Neuronal stem cell (in vitro differentiated cells): ENCODE data around the gene MIOX.

Source experiments
- DNase-seq: peaks from one replicate; pipeline ENCODE4 v3.0.0-alpha.2; 2013; ENCODE audit warnings: low spot score
- H2AFZ ChIP-seq: one replicate; pipeline ENCODE4 v1.6.1; 2013; ENCODE audit warnings: mild to moderate bottlenecking, low read length, inconsistent platforms
- H2AK5ac ChIP-seq: 2 replicates; pipeline ENCODE4 v1.6.1; 2013; ENCODE audit warnings: low read depth, mild to moderate bottlenecking, inconsistent platforms, low read length, moderate library complexity, mixed read lengths
- H2BK120ac ChIP-seq: 2 replicates; pipeline ENCODE4 v1.6.1; 2013; ENCODE audit warnings: low read depth, mild to moderate bottlenecking, inconsistent platforms, low read length, moderate library complexity, mixed read lengths
- H2BK12ac ChIP-seq: one replicate; pipeline ENCODE4 v1.6.1; 2013; ENCODE audit warnings: low read length, inconsistent platforms
- H2BK15ac ChIP-seq: 2 replicates; pipeline ENCODE4 v1.6.1; 2013; ENCODE audit warnings: mild to moderate bottlenecking, low read length, inconsistent platforms, mixed read lengths
- H2BK5ac ChIP-seq: one replicate; pipeline ENCODE4 v1.6.1; 2013; ENCODE audit warnings: inconsistent platforms, mild to moderate bottlenecking, low read length, moderate library complexity
- H3K14ac ChIP-seq: one replicate; pipeline ENCODE4 v1.6.1; 2013; ENCODE audit warnings: low read length, inconsistent platforms
- H3K18ac ChIP-seq: 2 replicates; pipeline ENCODE4 v1.6.1; 2013; ENCODE audit warnings: low read length, inconsistent platforms
- H3K23ac ChIP-seq: 2 replicates; pipeline ENCODE4 v1.6.1; 2013; ENCODE audit warnings: low read depth, mild to moderate bottlenecking, mixed read lengths, low read length, inconsistent platforms; ENCODE audit not compliant: poor library complexity
- H3K27ac ChIP-seq: replicated peaks from 3 replicates; pipeline ENCODE4 v1.5.1; 2013; ENCODE audit warnings: low read length, inconsistent platforms
- H3K27me3 ChIP-seq, 3 experiments: 2 replicates each; pipeline ENCODE4 v1.6.1; 2013; ENCODE audit warnings: low read length in 3 of 3, mild to moderate bottlenecking in 2 of 3, inconsistent platforms in 1 of 3, low read depth in 1 of 3, mixed read lengths in 1 of 3, moderate library complexity in 1 of 3; ENCODE audit not compliant: control insufficient read depth in 3 of 3, insufficient read depth in 3 of 3
- H3K36me3 ChIP-seq, 2 donors: replicated peaks in 1 of 2; 2 replicates each; pipeline ENCODE4 v1.6.1; 2013; ENCODE audit warnings: low read length in 2 of 2; ENCODE audit not compliant: control insufficient read depth in 2 of 2, insufficient read depth in 2 of 2
- H3K4ac ChIP-seq: 2 replicates; pipeline ENCODE4 v1.6.1; 2013; ENCODE audit warnings: inconsistent platforms, mild to moderate bottlenecking, low read length, moderate library complexity
- H3K4me1 ChIP-seq, 2 donors: 1 replicate in 1 of 2; 2 replicates in 1 of 2; pipeline ENCODE4 v1.6.1; 2013; ENCODE audit warnings: low read length in 2 of 2, low read depth in 1 of 2; ENCODE audit not compliant: control insufficient read depth in 2 of 2, insufficient read depth in 1 of 2
- H3K4me2 ChIP-seq: one replicate; pipeline ENCODE4 v1.6.1; 2013; ENCODE audit warnings: mild to moderate bottlenecking, low read length, inconsistent platforms; ENCODE audit not compliant: insufficient read depth, poor library complexity, severe bottlenecking
- H3K4me3 ChIP-seq, 2 donors: 2 replicates each; pipeline ENCODE4 v1.5.1; 2013; ENCODE audit warnings: low read length in 2 of 2, mild to moderate bottlenecking in 2 of 2, inconsistent platforms in 1 of 2, moderate library complexity in 1 of 2
- H3K79me1 ChIP-seq: one replicate; pipeline ENCODE4 v1.6.1; 2013; ENCODE audit warnings: low read depth, mild to moderate bottlenecking, inconsistent platforms, low read length, moderate library complexity
- H3K9ac ChIP-seq: one replicate; pipeline ENCODE4 v1.6.1; 2013; ENCODE audit warnings: mild to moderate bottlenecking, low read depth, low read length, inconsistent platforms; ENCODE audit not compliant: poor library complexity
- H3K9me3 ChIP-seq, 2 donors: replicated peaks in 1 of 2; 2 replicates each; pipeline versions ENCODE3 to v1.6.1; 2013; ENCODE audit warnings: low read length in 2 of 2, mild to moderate bottlenecking in 2 of 2, inconsistent platforms in 1 of 2, low read depth in 1 of 2, mixed read lengths in 1 of 2, moderate library complexity in 1 of 2; ENCODE audit not compliant: control insufficient read depth in 2 of 2, insufficient read depth in 1 of 2
- H4K8ac ChIP-seq: one replicate; pipeline ENCODE4 v1.6.1; 2013; ENCODE audit warnings: low read depth, mild to moderate bottlenecking, inconsistent platforms, low read length, moderate library complexity
- H4K91ac ChIP-seq: one replicate; pipeline ENCODE4 v1.6.1; 2013; ENCODE audit warnings: low read length, low read depth, mild to moderate bottlenecking, inconsistent platforms; ENCODE audit not compliant: poor library complexity
- WGBS, 2 donors: extraction: QIAGEN DNeasy Blood & Tissue Kit; methylation state at CpG; one replicate each; pipeline ENCODE4 v1.1.7; 2013; ENCODE audit warnings: missing lambda C conversion rate in 2 of 2, mixed read lengths in 1 of 2; ENCODE audit not compliant: insufficient read length in 2 of 2, insufficient replicate concordance in 1 of 2; ENCODE audit errors: extremely low coverage in 2 of 2; 5-methylcytosine and 5-hydroxymethylcytosine counted together

MIOX gene

DNA sequence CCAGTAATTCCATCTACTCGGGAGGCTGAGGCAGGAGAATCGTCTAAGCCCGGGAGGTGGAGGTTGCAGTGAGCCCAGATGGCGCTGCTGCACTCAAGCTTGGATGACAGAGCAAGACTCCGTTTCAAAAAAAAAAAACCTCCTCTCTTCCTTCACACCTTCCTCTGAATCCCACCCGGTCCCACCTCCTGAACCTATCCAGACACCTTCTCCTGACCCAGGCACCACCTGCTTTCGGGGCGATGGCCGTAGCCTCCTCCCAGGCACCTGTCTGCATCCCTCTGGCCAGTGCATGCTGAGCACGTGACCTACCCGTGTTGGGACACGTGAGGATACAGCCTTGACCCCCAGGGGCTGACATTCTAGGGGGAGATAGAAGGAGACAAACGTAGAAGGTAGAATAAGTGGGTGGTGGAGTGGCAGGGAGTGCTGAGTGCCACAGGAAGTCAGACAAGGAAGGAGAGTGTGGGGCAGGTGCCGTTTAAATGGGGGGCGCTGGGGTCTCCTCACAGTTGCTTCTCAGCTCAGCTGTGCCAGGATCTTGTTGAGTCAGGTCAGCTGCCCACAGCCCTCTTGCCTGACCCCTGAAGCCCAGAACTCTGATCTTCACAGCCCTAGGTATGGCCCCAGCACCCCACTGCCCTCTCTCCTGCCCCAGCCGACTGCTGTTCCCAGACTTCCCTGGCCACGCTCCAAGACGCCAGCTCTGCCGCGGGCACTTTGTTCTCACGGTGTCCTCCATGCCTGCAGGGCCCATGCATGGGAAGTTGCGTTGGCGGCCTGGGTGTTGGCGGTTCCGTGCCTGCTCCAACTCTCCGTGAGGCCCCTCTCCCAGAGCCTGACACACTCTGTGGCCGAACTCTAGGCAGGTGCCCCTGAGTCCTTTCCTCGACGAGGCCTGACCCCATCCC lies 1.2 kb upstream of the MIOX start:
- Histone ChIP-seq H3K9me3 (no peaks in the 10 kb centered on the region), H2BK120ac (no peak overlapping the region), H3K27me3 (peaks cover 0 to 64% (median 7%) of the 10 kb centered on the region in 3 experiments), H3K79me1 (peaks cover 4% of the 10 kb centered on the region), H4K8ac (no peak overlapping the region), H2BK12ac (no peak overlapping the region), H3K27ac (no peak overlapping the region), H2AK5ac (peak overlapping the region; percentile 74), H3K23ac (no peak overlapping the region), H3K4me3 (no peak overlapping the region), H3K4me1 (peaks cover 0 to 2% of the 10 kb centered on the region in 2 donors), H4K91ac (no peak overlapping the region), H3K36me3 (no peaks in the 10 kb centered on the region), H3K4ac (no peak overlapping the region), H3K18ac (peak overlapping the region; percentile 53), H2BK15ac (no peak overlapping the region), H3K9ac (peak overlapping the region; percentile 30), H2AFZ (no peak overlapping the region), H3K14ac (no peak overlapping the region), H3K4me2 (no peak overlapping the region), H2BK5ac (no peak overlapping the region)
- DNase-seq = no peak
- WGBS, 2 donors = no CpG with 5 or more reads among the region's 29 CpGs

GRCh38 chr22:50487290-50488005 lies 789 bp downstream of the MIOX start:
- no peak for DNase-seq
- H3K4me3 ChIP-seq = peak overlapping the region in 1 of 2 donors; percentile 47

DNA sequence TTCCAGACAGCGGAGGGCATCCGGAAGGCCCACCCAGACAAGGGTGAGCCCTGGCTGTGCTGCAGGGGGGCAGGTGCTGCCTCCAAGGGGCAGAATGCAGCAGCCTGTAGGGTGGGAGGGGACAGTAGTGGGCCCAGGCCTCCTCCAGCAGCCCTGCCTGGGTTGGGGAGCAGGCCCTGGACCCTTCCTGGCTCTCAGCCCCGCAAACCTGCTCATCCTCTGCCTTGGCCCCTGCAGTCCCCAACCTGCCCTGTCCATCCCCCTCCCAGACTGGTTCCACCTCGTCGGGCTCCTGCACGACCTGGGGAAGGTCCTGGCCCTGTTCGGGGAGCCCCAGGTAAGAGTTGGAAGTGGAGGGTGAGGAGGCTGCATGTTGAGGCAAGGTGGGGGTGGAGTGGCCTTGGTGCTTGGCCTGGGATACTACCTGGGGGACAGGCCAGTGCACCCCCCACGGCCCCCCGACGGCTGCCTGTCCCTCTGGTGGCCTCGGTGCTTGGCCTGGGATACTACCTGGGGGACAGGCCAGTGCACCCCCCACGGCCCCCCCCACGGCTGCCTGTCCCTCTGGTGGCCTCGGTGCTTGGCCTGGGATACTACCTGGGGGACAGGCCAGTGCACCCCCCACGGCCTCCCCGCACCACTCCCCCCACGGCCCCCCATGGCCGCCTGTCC lies 1.5 kb downstream of the MIOX start:
- H3K4ac ChIP-seq = no peak overlapping the region
- no peak overlapping the region for H2BK5ac ChIP-seq
- no peaks in the 10 kb centered on the region for H3K9me3 ChIP-seq
- no peak overlapping the region for H3K27ac ChIP-seq
- no CpG with 5 or more reads among the region's 18 CpGs for WGBS, 2 donors
- H4K91ac ChIP-seq = no peak overlapping the region
- H2BK12ac ChIP-seq = no peak overlapping the region
- H3K4me2 ChIP-seq = no peak overlapping the region
- H2AK5ac ChIP-seq = peak overlapping the region; percentile 86
- H3K27me3 ChIP-seq = peaks cover 0 to 42% (median 0%) of the 10 kb centered on the region in 3 experiments
- no peak overlapping the region for H4K8ac ChIP-seq
- no peak for DNase-seq
- no peak overlapping the region for H2BK15ac ChIP-seq
- no peak overlapping the region for H3K4me3 ChIP-seq
- H3K23ac ChIP-seq = no peak overlapping the region
- no peak overlapping the region for H3K9ac ChIP-seq
- peak overlapping the region; percentile 40 for H2AFZ ChIP-seq
- H3K36me3 ChIP-seq = no peaks in the 10 kb centered on the region
- no peak overlapping the region for H2BK120ac ChIP-seq
- peaks cover 2% of the 10 kb centered on the region for H3K79me1 ChIP-seq
- H3K4me1 ChIP-seq = no peaks in the 10 kb centered on the region
- H3K18ac ChIP-seq = no peak overlapping the region
- H3K14ac ChIP-seq = peak overlapping the region; percentile 38

More at GRCh38 chr22:50487290-50488005, 789 bp downstream of the MIOX start:
- Histone ChIP-seq H3K4me1 (no peaks in the 10 kb centered on the region), H3K4me2 (no peak overlapping the region), H2AFZ (peak overlapping the region; percentile 40), H3K27ac (no peak overlapping the region), H3K23ac (peak overlapping the region; percentile 5), H4K8ac (no peak overlapping the region), H3K9ac (peak overlapping the region; percentile 53), H3K9me3 (no peaks in the 10 kb centered on the region), H4K91ac (no peak overlapping the region), H2AK5ac (peak overlapping the region; percentile 86), H2BK5ac (no peak overlapping the region), H3K4ac (no peak overlapping the region), H2BK12ac (no peak overlapping the region), H3K18ac (peak overlapping the region; percentile 31), H2BK15ac (peak overlapping the region; percentile 64), H2BK120ac (no peak overlapping the region), H3K36me3 (no peaks in the 10 kb centered on the region), H3K79me1 (peaks cover 4% of the 10 kb centered on the region), H3K27me3 (peaks cover 0 to 49% (median 0%) of the 10 kb centered on the region in 3 experiments), H3K14ac (peak overlapping the region; percentile 23)
- no CpG with 5 or more reads among the region's 23 CpGs for WGBS, 2 donors
